NCI-H460 (cell line): ENCODE measurements around the gene TOB2. TPM values are rescaled to one million over a fixed set of nuclear protein-coding genes. Genes with fewer than 3 reads are reported as not detected.
"Not testable (repeated sequence)": the region's sequence is repeated elsewhere in the genome, so short reads cannot be mapped to it uniquely, and the experiment has no call there.

ENCODE experiments used
- DNase-seq: peaks from one replicate; pipeline ENCODE4 v3.0.0-alpha.2; 2016; ENCODE audit warnings: low read depth; ENCODE audit errors: extremely low read depth
- total RNA-seq: library from RNA; depleted of rRNA; stranded (reverse); fragments of >200 nt; shearing (Covaris generic); gene quantifications from 2 replicates; pipeline ENCODE4 v1.2.3, GENCODE V29; 2014

TOB2 gene
- total RNA-seq, 1 experiment from 2014 or later, result 18.2 TPM

GRCh38 chr22:41431656-41432055, 14.9 kb downstream of the TOB2 start:
- DNase-seq, result no peak

- no peak for DNase-seq
These were observed 16.7 kb downstream of the TOB2 start for GRCh38 chr22:41429951-41430332.

GRCh38 chr22:41429232-41429950, 17.2 kb downstream of the TOB2 start:
- DNase-seq, result no peak

GRCh38 chr22:41425660-41426365, 20.8 kb downstream of the TOB2 start:
- no peak for DNase-seq

- no peak for DNase-seq
These were observed 27.9 kb downstream of the TOB2 start for GRCh38 chr22:41418717-41419116.

GRCh38 chr22:41417622-41418390, 28.8 kb downstream of the TOB2 start:
- DNase-seq, result no peak

- DNase-seq, result no peak
These were observed 31.0 kb downstream of the TOB2 start for GRCh38 chr22:41415554-41415953.

- no peak for DNase-seq
These were observed 35.4 kb downstream of the TOB2 start for GRCh38 chr22:41411021-41411851.

GRCh38 chr22:41410311-41410751, 36.3 kb downstream of the TOB2 start:
- DNase-seq, result no peak

- DNase-seq, result no peak
These were observed 37.9 kb downstream of the TOB2 start for GRCh38 chr22:41408665-41409064.

- no peak for DNase-seq
These were observed 39.2 kb downstream of the TOB2 start for GRCh38 chr22:41407433-41407832.

GRCh38 chr22:41406410-41406809, 40.2 kb downstream of the TOB2 start:
- no peak for DNase-seq

- no peak for DNase-seq
These were observed 41.0 kb downstream of the TOB2 start for GRCh38 chr22:41405588-41405987.

- DNase-seq, result peak; percentile 83
These were observed 42.9 kb downstream of the TOB2 start for GRCh38 chr22:41403532-41404318.

- not testable (repeated sequence) for DNase-seq
These were observed 43.8 kb downstream of the TOB2 start for GRCh38 chr22:41402851-41403250.

- DNase-seq, result no peak
These were observed 44.6 kb downstream of the TOB2 start for GRCh38 chr22:41401781-41402648.

- no peak for DNase-seq
These were observed 47.7 kb downstream of the TOB2 start for GRCh38 chr22:41398921-41399320.

- no peak for DNase-seq
These were observed 49.3 kb downstream of the TOB2 start for GRCh38 chr22:41397143-41397811.
